Activated CD4-positive, alpha-beta memory T cell treated with anti-CD3 and anti-CD28 coated beads for 36 hours (primary cell): Measurements from ENCODE around the gene ASB2. TPM values are rescaled to one million over a fixed set of nuclear protein-coding genes. Genes with fewer than 3 reads are reported as not detected.

ENCODE experiments used
- CTCF ChIA-PET: fragments of 350-600 bp; sonication (Branson Sonifier 250); formaldehyde crosslinking; loops from one replicate; lab custom pipeline; 2021; ENCODE audit warnings: antibody characterized with exemption, inconsistent platforms; lab: Charles Lee
- POLR2A ChIA-PET: fragments of 350-600 bp; sonication (Branson Sonifier 250); formaldehyde crosslinking; loops from one replicate; lab custom pipeline; 2021; ENCODE audit warnings: antibody characterized with exemption; lab: Charles Lee
- DNase-seq: peaks from one replicate; pipeline ENCODE4 v3.0.0-alpha.2; 2020
- H3K27ac Mint-ChIP-seq: one replicate; pipeline ENCODE4 v1.8.0; 2021; ENCODE audit warnings: mixed read lengths
- H3K27me3 Mint-ChIP-seq: one replicate; pipeline ENCODE4 v1.8.0; 2021; ENCODE audit warnings: mixed read lengths
- H3K36me3 Mint-ChIP-seq: one replicate; pipeline ENCODE4 v1.8.0; 2021; ENCODE audit warnings: mixed read lengths
- H3K4me1 Mint-ChIP-seq: one replicate; pipeline ENCODE4 v1.8.0; 2021; ENCODE audit warnings: low read depth, mixed read lengths
- H3K4me3 Mint-ChIP-seq: one replicate; pipeline ENCODE4 v1.8.0; 2021; ENCODE audit warnings: mild to moderate bottlenecking, mixed read lengths
- H3K9me3 Mint-ChIP-seq: one replicate; pipeline ENCODE4 v1.8.0; 2021; ENCODE audit warnings: mixed read lengths
- intact Hi-C: fragments of 100-400 bp; cut with micrococcal nuclease; formaldehyde crosslinking; loops from one replicate; pipeline ENCODE4 v1.15.1; 2023
- total RNA-seq, 2 experiments: library from RNA; stranded (reverse); gene quantifications; one replicate each; pipeline ENCODE4 v1.2.3, GENCODE V29; 2021

Gene ASB2
- total RNA-seq, 2 experiments from 2014 or later: 40.6 to 44.6 TPM

- intact Hi-C loops: loop anchor here (2.0 to 5.0 kb wide), 6 partner anchors 119 to 1571 kb away; partner anchors contain the start of genes DDX24, IFI27L1 and IFI27L2
- H3K4me1 Mint-ChIP-seq: peaks cover 95% of the 10 kb centered on the region
- H3K9me3 Mint-ChIP-seq: no peaks in the 10 kb centered on the region
- peak overlapping the region; percentile 100 for H3K27ac Mint-ChIP-seq
- H3K27me3 Mint-ChIP-seq: no peaks in the 10 kb centered on the region
- DNase-seq: peak; percentile 43
- ChIA-PET CTCF (interaction anchor here (1.5 to 19.1 kb wide), 4 partner anchors 9 to 40 kb away, joined by 6 to 318 read pairs (median 85); partner anchors contain the start of gene ASB2), POLR2A (interaction anchor here (1.5 to 15.8 kb wide), 2 partner anchors 10 to 13 kb away, joined by 7 to 447 read pairs; partner anchors contain the start of gene ASB2)
- H3K36me3 Mint-ChIP-seq: peaks cover 36% of the 10 kb centered on the region
- peak overlapping the region; percentile 60 for H3K4me3 Mint-ChIP-seq
Measured at GRCh38 chr14:93961620-93962019, 14.8 kb downstream of the ASB2 start.

GRCh38 chr14:93960774-93961438, 15.5 kb downstream of the ASB2 start:
- peaks cover 37% of the 10 kb centered on the region for H3K36me3 Mint-ChIP-seq
- intact Hi-C loops: loop anchor here (1.0 to 5.0 kb wide), 6 partner anchors 34 to 1571 kb away; partner anchors contain the start of gene IFI27L2
- CTCF ChIA-PET: interaction anchor here (1.1 to 19.1 kb wide), 6 partner anchors 10 to 176 kb away, joined by 3 to 318 read pairs (median 41); partner anchors contain the start of gene ASB2

GRCh38 chr14:93960108-93960475, 16.3 kb downstream of the ASB2 start:
- CTCF ChIA-PET: interaction anchor here (1.1 to 19.1 kb wide), 6 partner anchors 11 to 177 kb away, joined by 3 to 318 read pairs (median 41); partner anchors contain the start of gene ASB2
- peaks cover 94% of the 10 kb centered on the region for H3K4me1 Mint-ChIP-seq
- intact Hi-C loops: loop anchor here (1.0 to 5.0 kb wide), 6 partner anchors 35 to 1572 kb away; partner anchors contain the start of gene IFI27L2

More at GRCh38 chr14:93960774-93961438, 15.5 kb downstream of the ASB2 start:
- no peak for DNase-seq
- Mint-ChIP-seq H3K27me3 (no peaks in the 10 kb centered on the region), H3K4me1 (peaks cover 95% of the 10 kb centered on the region), H3K4me3 (peak overlapping the region; percentile 78), H3K27ac (peak overlapping the region; percentile 100), H3K9me3 (no peaks in the 10 kb centered on the region)
- POLR2A ChIA-PET: interaction anchor here (0.6 to 15.8 kb wide), 8 partner anchors 8 to 40 kb away, joined by 3 to 447 read pairs (median 12); partner anchors contain the start of gene ASB2

GRCh38 chr14:93959239-93960107, 16.9 kb downstream of the ASB2 start:
- intact Hi-C loops: loop anchor here (1.0 to 10.0 kb wide), 9 partner anchors 20 to 1573 kb away; partner anchors contain the start of genes GON7, IFI27L2, OTUB2 and UBR7
- DNase-seq: peak; percentile 98
- Mint-ChIP-seq H3K36me3 (peaks cover 47% of the 10 kb centered on the region), H3K27ac (peak overlapping the region; percentile 100), H3K9me3 (no peaks in the 10 kb centered on the region), H3K4me1 (peaks cover 94% of the 10 kb centered on the region), H3K4me3 (peak overlapping the region; percentile 78), H3K27me3 (no peaks in the 10 kb centered on the region)
- ChIA-PET CTCF (interaction anchor here (0.7 to 19.1 kb wide), 6 partner anchors 11 to 177 kb away, joined by 3 to 318 read pairs (median 40); partner anchors contain the start of gene ASB2), POLR2A (interaction anchor here (0.6 to 15.8 kb wide), 13 partner anchors 9 to 1563 kb away, joined by 3 to 447 read pairs (median 8); partner anchors contain the start of genes ASB2, DDX24, IFI27L1 and OTUB2)

More at GRCh38 chr14:93960108-93960475, 16.3 kb downstream of the ASB2 start:
- Mint-ChIP-seq H3K27me3 (no peaks in the 10 kb centered on the region), H3K27ac (peak overlapping the region; percentile 100), H3K4me3 (peak overlapping the region; percentile 78), H3K36me3 (peaks cover 41% of the 10 kb centered on the region), H3K9me3 (no peaks in the 10 kb centered on the region)
- POLR2A ChIA-PET: interaction anchor here (1.2 to 15.8 kb wide), 10 partner anchors 8 to 1563 kb away, joined by 3 to 447 read pairs (median 10); partner anchors contain the start of genes ASB2 and OTUB2
- peak; percentile 74 for DNase-seq

GRCh38 chr14:93958567-93959238, 17.7 kb downstream of the ASB2 start:
- Mint-ChIP-seq H3K27me3 (no peaks in the 10 kb centered on the region), H3K36me3 (peaks cover 49% of the 10 kb centered on the region), H3K9me3 (no peaks in the 10 kb centered on the region), H3K4me1 (peaks cover 94% of the 10 kb centered on the region), H3K4me3 (peak overlapping the region; percentile 78), H3K27ac (peak overlapping the region; percentile 100)
- intact Hi-C loops: loop anchor here (1.0 to 10.0 kb wide), 3 partner anchors 19 to 754 kb away; partner anchors contain the start of genes GON7, OTUB2 and UBR7
- POLR2A ChIA-PET: interaction anchor here (0.6 to 15.8 kb wide), 12 partner anchors 10 to 1564 kb away, joined by 3 to 447 read pairs (median 8); partner anchors contain the start of genes ASB2, DDX24, IFI27L1 and OTUB2
- CTCF ChIA-PET: interaction anchor here (1.0 to 19.1 kb wide), 5 partner anchors 12 to 63 kb away, joined by 3 to 318 read pairs (median 76); partner anchors contain the start of gene ASB2
- no peak for DNase-seq

GRCh38 chr14:93957751-93958566, 18.4 kb downstream of the ASB2 start:
- POLR2A ChIA-PET: interaction anchor here (2.1 to 15.8 kb wide), 6 partner anchors 17 to 64 kb away, joined by 8 to 447 read pairs (median 16); partner anchors contain the start of gene ASB2
- Mint-ChIP-seq H3K36me3 (peaks cover 48% of the 10 kb centered on the region), H3K4me3 (peak overlapping the region; percentile 83), H3K9me3 (no peaks in the 10 kb centered on the region), H3K27me3 (no peaks in the 10 kb centered on the region), H3K4me1 (peaks cover 94% of the 10 kb centered on the region), H3K27ac (peak overlapping the region; percentile 100)
- intact Hi-C loops: loop anchor here (10.0 kb wide), 1 partner anchor 753 kb away; the partner anchor contains the start of genes GON7 and UBR7
- CTCF ChIA-PET: interaction anchor here (1.4 to 19.1 kb wide), 5 partner anchors 13 to 64 kb away, joined by 4 to 318 read pairs (median 76); partner anchors contain the start of gene ASB2
- peak; percentile 37 for DNase-seq

- no peak for DNase-seq
- Mint-ChIP-seq H3K27me3 (no peaks in the 10 kb centered on the region), H3K9me3 (no peaks in the 10 kb centered on the region), H3K4me1 (peaks cover 94% of the 10 kb centered on the region), H3K4me3 (peak overlapping the region; percentile 83), H3K27ac (peak overlapping the region; percentile 100), H3K36me3 (peaks cover 50% of the 10 kb centered on the region)
- ChIA-PET CTCF (interaction anchor here (1.5 to 19.1 kb wide), 3 partner anchors 13 to 40 kb away, joined by 4 to 318 read pairs (median 5); partner anchors contain the start of gene CCDC197), POLR2A (interaction anchor here (3.4 to 15.8 kb wide), 2 partner anchors 17 to 43 kb away, joined by 17 to 447 read pairs; partner anchors contain the start of gene ASB2)
- intact Hi-C loops: loop anchor here (10.0 kb wide), 1 partner anchor 753 kb away; the partner anchor contains the start of genes GON7 and UBR7
Measured at GRCh38 chr14:93957333-93957710, 19.0 kb downstream of the ASB2 start.

GRCh38 chr14:93956514-93957332, 19.6 kb downstream of the ASB2 start:
- peaks cover 95% of the 10 kb centered on the region for H3K4me1 Mint-ChIP-seq
- no peaks in the 10 kb centered on the region for H3K9me3 Mint-ChIP-seq
- peaks cover 51% of the 10 kb centered on the region for H3K36me3 Mint-ChIP-seq
- peak overlapping the region; percentile 100 for H3K27ac Mint-ChIP-seq
- CTCF ChIA-PET: interaction anchor here (1.0 to 19.1 kb wide), 6 partner anchors 13 to 44 kb away, joined by 3 to 318 read pairs (median 4); partner anchors contain the start of gene CCDC197
- DNase-seq: peak; percentile 42
- intact Hi-C loops: loop anchor here (10.0 kb wide), 1 partner anchor 752 kb away; the partner anchor contains the start of genes GON7 and UBR7
- peak overlapping the region; percentile 83 for H3K4me3 Mint-ChIP-seq
- POLR2A ChIA-PET: interaction anchor here (0.6 to 15.8 kb wide), 6 partner anchors 9 to 39 kb away, joined by 3 to 447 read pairs (median 4); partner anchors contain the start of gene ASB2
- H3K27me3 Mint-ChIP-seq: no peaks in the 10 kb centered on the region
